Calu3 (cell line): ENCODE data around the gene IFITM10. TPM values are rescaled to one million over a fixed set of nuclear protein-coding genes. Genes with fewer than 3 reads are reported as not detected.

Source experiments
- BruUV-seq: library from RNA; stranded (reverse); fragments of 400-500 nt; replicated peaks from 2 replicates; lab custom pipeline; 2021; lab: Mats Ljungman, UMichigan
- CTCF ChIA-PET: fragments of 300-600 bp; sonication (Branson Sonifier 250); formaldehyde crosslinking; loops from one replicate; lab custom pipeline; 2022; ENCODE audit warnings: antibody characterized with exemption; lab: Charles Lee
- DNase-seq: peaks from one replicate; pipeline ENCODE4 v3.0.0; 2022
- H3K27ac Mint-ChIP-seq: one replicate; pipeline ENCODE4 v1.8.0; 2022; ENCODE audit warnings: mixed read lengths; ENCODE audit not compliant: unreplicated experiment
- H3K27me3 Mint-ChIP-seq: one replicate; pipeline ENCODE4 v1.8.0; 2022; ENCODE audit warnings: mixed read lengths; ENCODE audit not compliant: unreplicated experiment
- H3K36me3 Mint-ChIP-seq: one replicate; pipeline ENCODE4 v1.8.0; 2022; ENCODE audit warnings: mild to moderate bottlenecking, moderate library complexity, mixed read lengths; ENCODE audit not compliant: insufficient read depth, unreplicated experiment
- H3K4me1 Mint-ChIP-seq: one replicate; pipeline ENCODE4 v1.8.0; 2022; ENCODE audit warnings: mild to moderate bottlenecking, low read depth, mixed read lengths; ENCODE audit not compliant: unreplicated experiment
- H3K4me3 Mint-ChIP-seq: one replicate; pipeline ENCODE4 v1.8.0; 2022; ENCODE audit warnings: mild to moderate bottlenecking, low read depth, moderate library complexity, mixed read lengths; ENCODE audit not compliant: unreplicated experiment
- H3K9me3 Mint-ChIP-seq: one replicate; pipeline ENCODE4 v1.8.0; 2022; ENCODE audit warnings: low read depth, mixed read lengths; ENCODE audit not compliant: unreplicated experiment
- CTCF ChIP-seq: fragments of 200-600 bp; IDR thresholded peaks from one replicate; pipeline ENCODE4 v1.8.0; 2022; ENCODE audit warnings: antibody characterized with exemption; ENCODE audit not compliant: unreplicated experiment
- intact Hi-C: fragments of 100-400 bp; cut with micrococcal nuclease; formaldehyde crosslinking; loops from one replicate; pipeline ENCODE4 v1.10.0; 2022; ENCODE audit not compliant: unreplicated experiment
- total RNA-seq: library from RNA; stranded (reverse); gene quantifications from 2 replicates; pipeline ENCODE4 v1.2.3, GENCODE V29; 2022

IFITM10 gene
- total RNA-seq, 1 experiment from 2014 or later, result 3.3 TPM

GRCh38 chr11:1727861-1728260 is 22.5 kb downstream of the IFITM10 start:
- H3K36me3 Mint-ChIP-seq, result no peaks in the 10 kb centered on the region
- H3K9me3 Mint-ChIP-seq, result peaks cover 6% of the 10 kb centered on the region

GRCh38 chr11:1727096-1727690 is 23.2 kb downstream of the IFITM10 start:
- BruUV-seq, result no TSS peak
- intact Hi-C loops, result no loop called here
- Mint-ChIP-seq H3K36me3 (no peaks in the 10 kb centered on the region), H3K27me3 (peaks cover 97% of the 10 kb centered on the region), H3K4me3 (no peak overlapping the region), H3K27ac (no peak overlapping the region), H3K4me1 (no peaks in the 10 kb centered on the region), H3K9me3 (peaks cover 6% of the 10 kb centered on the region)
- no peak for TF ChIP-seq CTCF
- no peak for DNase-seq
- CTCF ChIA-PET, result no interaction called here

More at GRCh38 chr11:1727861-1728260, 22.5 kb downstream of the IFITM10 start:
- intact Hi-C loops, result no loop called here
- no peaks in the 10 kb centered on the region for H3K4me1 Mint-ChIP-seq
- BruUV-seq, result no TSS peak
- H3K27ac Mint-ChIP-seq, result no peak overlapping the region
- CTCF ChIA-PET, result no interaction called here
- no peak for TF ChIP-seq CTCF
- DNase-seq, result no peak
- H3K4me3 Mint-ChIP-seq, result no peak overlapping the region
- peaks cover 97% of the 10 kb centered on the region for H3K27me3 Mint-ChIP-seq

- Mint-ChIP-seq H3K27me3 (peaks cover 47% of the 10 kb centered on the region), H3K27ac (no peak overlapping the region), H3K4me1 (no peaks in the 10 kb centered on the region), H3K4me3 (no peak overlapping the region), H3K36me3 (no peaks in the 10 kb centered on the region), H3K9me3 (no peaks in the 10 kb centered on the region)
- CTCF ChIA-PET, result no interaction called here
- no peak for TF ChIP-seq CTCF
- BruUV-seq, result no TSS peak
- intact Hi-C loops, result no loop called here
- no peak for DNase-seq
These were observed 30.6 kb downstream of the IFITM10 start for GRCh38 chr11:1719781-1720180.

GRCh38 chr11:1718326-1718725 is 32.1 kb downstream of the IFITM10 start:
- no peak for TF ChIP-seq CTCF
- no peaks in the 10 kb centered on the region for H3K4me1 Mint-ChIP-seq
- no peak for DNase-seq
- intact Hi-C loops, result no loop called here
- no peaks in the 10 kb centered on the region for H3K9me3 Mint-ChIP-seq
- CTCF ChIA-PET, result no interaction called here
- no peaks in the 10 kb centered on the region for H3K36me3 Mint-ChIP-seq
- H3K27me3 Mint-ChIP-seq, result peaks cover 32% of the 10 kb centered on the region
- no peak overlapping the region for H3K4me3 Mint-ChIP-seq
- BruUV-seq, result no TSS peak
- no peak overlapping the region for H3K27ac Mint-ChIP-seq
